Right lobe of liver (tissue), 4 donors: ENCODE measurements around the gene MAP4K3.

ENCODE experiments used
- CTCF ChIP-seq, 4 donors: fragments of 200-600 bp in 3 of 4; fragments of 450-650 bp in 1 of 4; IDR thresholded peaks; one replicate each; pipeline versions ENCODE4 v1.5.1 to v1.8.0; 2016 to 2022; ENCODE audit warnings: antibody characterized with exemption in 4 of 4, mild to moderate bottlenecking in 2 of 4
- POLR2A ChIP-seq: fragments of 450-650 bp; IDR thresholded peaks from one replicate; pipeline ENCODE4 v1.6.1; 2017; ENCODE audit warnings: antibody characterized with exemption, mild to moderate bottlenecking
- donor health status: DM: no; HTN: no; CAD: no.
- donor health status: DM: no; HTN: no; CAD: no.
- donor health status: DM: no; HTN: yes; CAD: no.

GRCh38 chr2:39210846-39211245, 226.2 kb downstream of the MAP4K3 start:
- TF ChIP-seq CTCF (IDR thresholded peaks at IDR 0.05) (no peak), POLR2A (no peak)
